K562 (cell line): Measurements from ENCODE around the gene RIOK3. TPM values are rescaled to one million over a fixed set of nuclear protein-coding genes. Genes with fewer than 3 reads are reported as not detected.

Source experiments
- ATAC-seq: fragments of 200-7000 bp; cut with Tn5 transposase; 3 replicates; pipeline ENCODE4 v1.9.1; 2020; ENCODE audit warnings: moderate library complexity
- BruUV-seq: library from RNA; stranded (reverse); fragments of 400-500 nt; replicated peaks from 2 replicates; lab custom pipeline; 2021; lab: Mats Ljungman, UMichigan
- CTCF ChIA-PET: fragments of 300-600 bp; formaldehyde crosslinking; extraction: SDS; loops from one replicate; lab custom pipeline; 2021; ENCODE audit warnings: low intra/inter-chr PET ratio; lab: Yijun Ruan, JAX
- POLR2A ChIA-PET: fragments of 300-600, 350-650 bp; sonication (Branson Sonifier 250); formaldehyde crosslinking; extraction: SDS; loops from one replicate; lab custom pipeline; 2021; ENCODE audit warnings: antibody characterized with exemption, inconsistent platforms; lab: Yijun Ruan, JAX
- DNase-seq, 4 experiments: peaks; one replicate each; pipeline versions ENCODE4 v3.0.0 to v3.0.0-alpha.2; 2011 to 2018; ENCODE audit warnings: low spot score in 3 of 4, mixed read lengths in 3 of 4; ENCODE audit errors: extremely low read depth in 1 of 4
- FAIRE-seq: peaks from 2 replicates; lab custom pipeline; 2011; peaks lifted over from hg19 to GRCh38; lab: Jason Lieb, UNC
- H2AFZ ChIP-seq: 2 replicates; pipeline ENCODE4 v1.6.0; 2011; ENCODE audit warnings: low read depth, low read length, control low read depth, inconsistent platforms
- H3K27ac ChIP-seq: fragments of 200-600 bp; 3 replicates; pipeline ENCODE4 v1.8.0; 2011; ENCODE audit warnings: low read depth, mild to moderate bottlenecking, control low read depth, inconsistent platforms, low read length, moderate library complexity, mixed read lengths; ENCODE audit errors: extremely low read depth
- H3K27me3 ChIP-seq, 2 experiments: fragments of 300-600 bp in 1 of 2; 2 replicates in 1 of 2; 3 replicates in 1 of 2; pipeline versions ENCODE4 v1.6.0 to v1.8.0; 2011; ENCODE audit warnings: inconsistent platforms in 2 of 2, low read length in 2 of 2, mild to moderate bottlenecking in 1 of 2, mixed read lengths in 1 of 2, moderate library complexity in 1 of 2; ENCODE audit not compliant: control insufficient read depth in 2 of 2, insufficient read depth in 2 of 2
- H3K36me3 ChIP-seq: fragments of 300-600 bp; 3 replicates; pipeline ENCODE4 v1.8.0; 2011; ENCODE audit warnings: mild to moderate bottlenecking, low read length, inconsistent platforms; ENCODE audit not compliant: control insufficient read depth, insufficient read depth
- H3K4me1 ChIP-seq, 2 experiments: fragments of 200-600 bp in 1 of 2; replicated peaks in 1 of 2; 2 replicates in 1 of 2; 3 replicates in 1 of 2; pipeline versions ENCODE4 v1.5.1 to v1.8.0; 2011; ENCODE audit warnings: inconsistent platforms in 2 of 2, low read length in 2 of 2, mild to moderate bottlenecking in 1 of 2, mixed read lengths in 1 of 2, moderate library complexity in 1 of 2; ENCODE audit not compliant: control insufficient read depth in 2 of 2, insufficient read depth in 2 of 2
- H3K4me2 ChIP-seq: 2 replicates; pipeline ENCODE4 v1.6.1; 2011; ENCODE audit warnings: low read length, control low read depth, inconsistent platforms, mixed read lengths; ENCODE audit not compliant: insufficient read depth
- H3K4me3 ChIP-seq: fragments of 200-600 bp; sonication (generic), shearing (Covaris generic); 2 replicates; pipeline ENCODE4 v1.5.1; 2016; ENCODE audit warnings: control low read depth, inconsistent platforms
- H3K79me2 ChIP-seq: fragments of 200-600 bp; 3 replicates; pipeline ENCODE4 v1.8.0; 2011; ENCODE audit warnings: low read length, inconsistent platforms; ENCODE audit not compliant: control insufficient read depth, insufficient read depth
- H3K9ac ChIP-seq, 2 experiments: 2 replicates each; pipeline versions ENCODE4 v1.6.0 to v1.6.1; 2011; ENCODE audit warnings: low read depth in 2 of 2, low read length in 2 of 2, control low read depth in 1 of 2, inconsistent platforms in 1 of 2, mild to moderate bottlenecking in 1 of 2, mixed read lengths in 1 of 2; ENCODE audit not compliant: insufficient read depth in 1 of 2
- H3K9me1 ChIP-seq: one replicate; pipeline ENCODE4 v1.6.0; 2011; ENCODE audit warnings: inconsistent platforms, mild to moderate bottlenecking, low read length, moderate library complexity; ENCODE audit not compliant: control insufficient read depth, insufficient read depth
- H3K9me3 ChIP-seq: replicated peaks from 2 replicates; pipeline ENCODE4 v1.5.1; 2011; ENCODE audit warnings: low read depth, low read length, inconsistent platforms; ENCODE audit not compliant: control insufficient read depth, insufficient read depth
- H4K20me1 ChIP-seq: replicated peaks from 2 replicates; pipeline ENCODE4 v1.6.1; 2011; ENCODE audit warnings: low read length, inconsistent platforms, mixed read lengths; ENCODE audit not compliant: control insufficient read depth, insufficient read depth
- FOXK2 ChIP-seq, 2 experiments: fragments of 450-650 bp; IDR thresholded peaks in 1 of 2; conservative IDR thresholded peaks in 1 of 2; 2 replicates each; pipeline ENCODE4 v1.6.1; 2016; ENCODE audit warnings: low read depth in 2 of 2, mild to moderate bottlenecking in 1 of 2
- ZNF431 ChIP-seq: sonication (generic); formaldehyde crosslinking; IDR thresholded peaks from 2 replicates; pipeline ENCODE4 v1.8.0; 2022; ENCODE audit warnings: mild to moderate bottlenecking, missing genetic modification reagents
- ZNF830 ChIP-seq: fragments of 250-450 bp; sonication (Bioruptor Pico); IDR thresholded peaks from 2 replicates; pipeline ENCODE4 v1.5.0; 2021; ENCODE audit warnings: mild to moderate bottlenecking
- WGBS: fragments of 100-300 bp; shearing (Covaris generic); methylation state at CpG from one replicate; pipeline ENCODE4 v1.1.6; 2016; ENCODE audit warnings: low coverage, mixed read lengths; ENCODE audit not compliant: insufficient coverage; ENCODE audit errors: missing lambda C conversion rate; 5-methylcytosine and 5-hydroxymethylcytosine counted together
- in situ Hi-C: fragments of 300-500 bp; cut with MboI; formaldehyde crosslinking; loops from 4 replicates; pipeline ENCODE4 v1.15.0; 2018; ENCODE audit warnings: inconsistent platforms, mixed read lengths
- intact Hi-C: fragments of 100-400 bp; cut with micrococcal nuclease; formaldehyde crosslinking; loops from 2 replicates; pipeline ENCODE4 v1.14.2; 2022
- polyA plus RNA-seq, 8 experiments: library from polyadenylated mRNA; depleted of rRNA in 4 of 8; stranded (reverse) in 5 of 8; unstranded in 3 of 8; fragments of >200 nt; fragmentation: Nextera tagmentation in 2 of 8; fragmentation: Illumina TruSeq in 1 of 8; extraction: Ambion mirVana in 2 of 8; extraction: Trizol in 1 of 8; gene quantifications; 2 replicates each; pipeline versions ENCODE4 v1.2.1 to v1.2.3, GENCODE V29; 2011 to 2014; ENCODE audit warnings: inconsistent platforms in 1 of 8, missing spikeins in 1 of 8
- total RNA-seq, 7 experiments: library from RNA; depleted of rRNA in 6 of 7; stranded (reverse); fragments of >200 nt in 6 of 7; fragmentation: Illumina TruSeq in 2 of 7; extraction: Trizol in 2 of 7; gene quantifications; 2 replicates each; pipeline versions ENCODE4 v1.2.1 to v1.2.3, GENCODE V29; 2011 to 2021; ENCODE audit warnings: low replicate concordance in 1 of 7

Gene RIOK3
- total and polyA plus RNA-seq, 9 of the 15 experiments (the other 6 are each of a cell fraction or from before 2014, with no cell fraction given): 21.4 to 89.5 (median 62.9) TPM

DNA sequence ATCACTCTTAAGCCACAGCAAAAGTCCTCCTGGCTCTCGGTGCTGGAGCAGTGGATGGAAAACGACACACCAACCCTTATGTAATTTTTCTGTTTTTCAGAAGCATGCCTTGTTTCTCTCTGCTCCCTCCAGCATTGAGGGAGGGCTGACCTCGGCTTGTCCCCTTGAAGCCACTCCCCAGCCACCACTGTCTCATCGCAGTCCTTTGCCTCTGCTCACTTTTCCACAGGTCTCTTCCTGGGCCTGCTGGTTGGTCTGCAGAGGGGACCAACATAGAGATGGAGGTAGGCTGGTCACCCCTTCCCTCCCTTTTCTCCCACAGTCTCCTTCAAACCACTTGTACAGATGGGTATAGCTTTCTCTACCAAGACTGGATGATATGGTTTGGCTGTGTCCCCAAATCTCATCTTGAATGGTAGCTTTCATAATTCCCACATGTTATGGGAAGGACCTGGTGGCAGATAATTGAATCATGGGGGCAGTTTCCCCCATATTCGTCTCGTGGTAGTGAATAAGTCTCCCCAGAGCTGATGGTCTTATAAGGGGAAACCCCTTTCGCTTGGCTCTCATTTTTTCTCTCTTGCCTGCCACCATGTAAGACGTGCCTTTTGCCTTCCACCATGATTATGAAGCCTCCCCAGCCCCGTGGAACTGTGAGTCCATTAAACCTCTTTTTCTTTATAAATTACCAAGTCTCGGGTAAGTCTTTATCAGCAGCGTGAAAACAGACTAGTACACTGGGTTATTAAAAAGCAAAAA, 14.3 kb upstream of the RIOK3 start (continued):
- TF ChIP-seq ZNF431 (CRISPR knock-in tag): no peak

- H3K79me2 ChIP-seq: peaks cover 10% of the 10 kb centered on the region
- ATAC-seq: no peak
- H3K9ac ChIP-seq: no peak overlapping the region
- H2AFZ ChIP-seq: no peak overlapping the region
- no TSS peak for BruUV-seq
- no peak overlapping the region for H3K27ac ChIP-seq
- POLR2A ChIA-PET: interaction anchor here (1.1 kb wide), 1 partner anchor 17 kb away, joined by 3 read pairs; no protein-coding TSS in a partner anchor
- CTCF ChIA-PET: no interaction called here
- no peak for FAIRE-seq
- H3K9me3 ChIP-seq: peaks cover 3% of the 10 kb centered on the region
- DNase-seq: no peak
- no peaks in the 10 kb centered on the region; the same call in 2 of the 3 replicates for H3K36me3 ChIP-seq
- H3K4me3 ChIP-seq: no peak overlapping the region
- H4K20me1 ChIP-seq: no peaks in the 10 kb centered on the region
- no peaks in the 10 kb centered on the region for H3K9me1 ChIP-seq
- intact Hi-C loops: no loop called here
- in situ Hi-C loops: no loop called here
- peaks cover 11 to 13% of the 10 kb centered on the region in 2 experiments; a peak in 4 of 5 replicates for H3K4me1 ChIP-seq
- no peak overlapping the region for H3K4me2 ChIP-seq
- no peak for TF ChIP-seq ZNF830
- TF ChIP-seq FOXK2 (conservative IDR thresholded peaks at IDR 0.05 in 1 of 2, IDR thresholded peaks at IDR 0.05 in 1 of 2; ENCODE audit: low read depth in 2 of 2): no peak
- WGBS: 69% methylated on average over 4 of the region's 4 CpGs
- H3K27me3 ChIP-seq: no peaks in the 10 kb centered on the region
Measured at GRCh38 chr18:23440131-23440530, 13.0 kb upstream of the RIOK3 start.
